Activated naive CD4-positive, alpha-beta T cell treated with anti-CD3 and anti-CD28 coated beads, Interleukin-2, amount 50 U/mL, for 72 hours (primary cell): Measurements from ENCODE around the gene CFAP91. TPM values are rescaled to one million over a fixed set of nuclear protein-coding genes. Genes with fewer than 3 reads are reported as not detected.

Experiments used
- total RNA-seq, 2 donors: library from RNA; stranded (reverse); gene quantifications; one replicate each; pipeline ENCODE4 v1.2.3, GENCODE V29; 2022

CFAP91 gene
- total RNA-seq, 2 donors from 2014 or later = 0.25 to 0.68 TPM

Other genes starting within 250 kb of the CFAP91 start
- gene TMEM39A, start 239.4 kb upstream of the CFAP91 start, total RNA-seq = 10 to 100 TPM; 42.8 to 56.9 TPM
- gene POGLUT1, start 234.1 kb upstream of the CFAP91 start, total RNA-seq = 10 to 100 TPM in 1 of 2 donors, 1 to 10 TPM in 1; 8.3 to 16.9 TPM
- gene TIMMDC1, start 204.5 kb upstream of the CFAP91 start, total RNA-seq = 10 to 100 TPM; 54.9 to 79.2 TPM
- 1 to 10 TPM in 1 of 2 donors, under 1 TPM in 1; 0.80 to 1.2 TPM for gene CD80, start 143.4 kb upstream of the CFAP91 start, total RNA-seq
- 1 to 10 TPM; 3.4 to 5.1 TPM for gene ADPRH, start 123.5 kb upstream of the CFAP91 start, total RNA-seq
- under 1 TPM in 1 of 2 donors, not detected in 1; 0.52 TPM for gene PLA1A, start 105.1 kb upstream of the CFAP91 start, total RNA-seq
- 1 to 10 TPM in 1 of 2 donors, under 1 TPM in 1; 0.73 to 1.9 TPM for gene POPDC2, start 42.4 kb upstream of the CFAP91 start, total RNA-seq
- 10 to 100 TPM; 76.2 to 78.2 TPM for gene COX17, start 25.6 kb upstream of the CFAP91 start, total RNA-seq
- gene NR1I2, start 79.1 kb downstream of the CFAP91 start, total RNA-seq = under 1 TPM; 0.60 to 0.82 TPM